NCI-H748 treated with DMSO at 0.1 percent for 48 hours (cell line): ENCODE data around the gene UBE2J1.

ENCODE experiments used
- DNase-seq: peaks from one replicate; lab custom pipeline; 2025; lab: John Stamatoyannopoulos, UW

The UBE2J1 gene

DNA sequence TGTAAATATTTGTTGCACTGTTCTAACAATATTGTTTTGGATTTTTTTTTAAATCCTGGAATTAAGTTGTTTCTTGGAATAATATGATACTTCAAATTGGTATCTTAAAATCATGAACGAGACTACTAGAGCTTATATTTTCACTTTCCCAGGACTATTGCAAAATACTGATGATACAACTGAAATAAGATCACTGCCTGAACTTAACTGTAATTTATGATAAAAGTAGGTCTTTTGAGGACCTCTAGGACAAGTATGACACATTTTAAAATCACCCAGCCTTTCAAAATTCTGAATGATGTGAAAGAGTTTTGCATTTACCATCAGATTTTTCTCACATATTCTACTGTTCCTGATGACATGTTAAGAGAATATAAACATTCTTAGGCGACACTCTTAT, 8.6 kb upstream of the UBE2J1 start:
- no peak for DNase-seq

GRCh38 chr6:89360415-89360999, 8.0 kb upstream of the UBE2J1 start:
- DNase-seq: no peak

GRCh38 chr6:89359561-89359960, 7.0 kb upstream of the UBE2J1 start:
- DNase-seq: no peak

- DNase-seq: no peak
Observed at GRCh38 chr6:89357390-89357789, 4.9 kb upstream of the UBE2J1 start.

GRCh38 chr6:89356642-89357170, 4.2 kb upstream of the UBE2J1 start:
- DNase-seq: no peak

GRCh38 chr6:89355511-89356194, 3.1 kb upstream of the UBE2J1 start:
- no peak for DNase-seq

- DNase-seq: peak; percentile 80
Observed at GRCh38 chr6:89353702-89354392, 1.3 kb upstream of the UBE2J1 start.

DNA sequence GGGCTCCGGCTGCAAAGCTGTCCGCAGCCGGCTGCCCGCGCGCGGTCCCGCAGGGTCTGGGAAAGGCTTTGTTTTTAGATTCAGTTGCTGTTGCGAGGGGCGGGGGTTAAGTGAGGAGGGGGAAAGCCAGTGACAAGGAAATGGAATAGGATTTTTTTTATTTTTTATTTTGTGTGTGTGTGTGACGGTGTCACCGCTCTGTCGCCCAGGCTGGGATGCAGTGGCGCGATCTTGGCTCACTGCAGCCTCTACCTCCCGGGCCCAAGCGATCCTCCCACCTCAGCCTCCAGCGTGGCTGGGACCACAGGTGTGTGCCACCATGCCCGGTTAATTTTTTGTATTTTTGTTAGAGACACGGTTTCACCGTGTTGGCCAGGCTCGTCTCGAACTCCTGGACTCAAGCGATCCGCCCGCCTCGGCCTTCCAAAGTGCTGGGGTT, 615 bp upstream of the UBE2J1 start:
- DNase-seq: no peak

- DNase-seq: peak; percentile 45
Observed at GRCh38 chr6:89351671-89352277, 748 bp downstream of the UBE2J1 start.

DNA sequence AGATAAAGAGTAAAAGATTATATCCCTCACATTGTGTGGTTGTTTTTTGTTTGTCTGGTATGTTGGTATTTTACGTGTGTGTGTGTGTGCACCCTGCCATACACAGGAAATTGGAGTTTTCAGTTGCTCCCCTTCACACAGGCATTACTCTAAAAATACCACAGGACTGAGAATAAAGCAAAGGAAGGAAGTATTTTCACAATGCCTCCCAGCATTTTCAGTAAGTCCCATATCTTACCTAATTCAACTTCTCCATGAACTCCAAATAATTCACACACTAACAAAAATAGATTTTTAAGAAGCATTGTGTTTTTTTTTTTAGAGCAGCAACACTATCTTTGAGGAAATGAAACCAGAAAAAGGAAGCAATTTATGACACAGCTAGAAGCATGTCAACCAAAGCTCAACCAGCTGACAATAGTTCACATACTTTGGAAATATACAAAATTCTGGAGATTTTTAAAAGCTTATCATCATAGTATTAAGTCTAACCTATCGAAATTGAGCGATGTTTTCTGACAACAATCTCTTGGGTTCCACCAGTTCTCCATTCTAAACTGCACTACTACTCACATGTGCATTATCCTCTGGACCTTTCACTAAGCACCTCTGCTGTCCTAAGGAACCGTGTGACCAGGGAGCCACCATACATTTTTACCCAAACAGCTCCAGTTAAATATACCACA, 2.1 kb downstream of the UBE2J1 start:
- DNase-seq: no peak

GRCh38 chr6:89348372-89348771, 4.2 kb downstream of the UBE2J1 start:
- no peak for DNase-seq

DNA sequence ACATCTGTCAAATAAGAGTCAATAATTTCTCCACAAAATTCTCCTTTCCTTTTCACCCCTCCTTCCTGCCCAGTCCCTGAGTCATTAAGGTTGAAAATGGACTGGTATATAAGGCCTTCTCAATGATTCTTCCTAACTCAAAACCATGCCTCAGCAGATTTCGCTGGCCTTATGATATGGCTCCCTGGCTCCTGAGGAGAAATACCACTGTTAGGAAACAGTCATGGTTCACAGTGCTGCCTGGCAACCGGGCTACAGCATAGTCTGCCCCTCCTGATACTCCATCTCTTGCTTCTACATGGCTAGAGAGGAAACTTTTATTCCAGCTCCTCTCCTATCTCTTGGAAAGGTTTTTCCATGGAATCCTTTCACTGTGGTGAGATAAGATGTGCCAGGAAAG, 4.7 kb downstream of the UBE2J1 start:
- no peak for DNase-seq

- DNase-seq: no peak
Observed at GRCh38 chr6:89346433-89346832, 6.1 kb downstream of the UBE2J1 start.

DNA sequence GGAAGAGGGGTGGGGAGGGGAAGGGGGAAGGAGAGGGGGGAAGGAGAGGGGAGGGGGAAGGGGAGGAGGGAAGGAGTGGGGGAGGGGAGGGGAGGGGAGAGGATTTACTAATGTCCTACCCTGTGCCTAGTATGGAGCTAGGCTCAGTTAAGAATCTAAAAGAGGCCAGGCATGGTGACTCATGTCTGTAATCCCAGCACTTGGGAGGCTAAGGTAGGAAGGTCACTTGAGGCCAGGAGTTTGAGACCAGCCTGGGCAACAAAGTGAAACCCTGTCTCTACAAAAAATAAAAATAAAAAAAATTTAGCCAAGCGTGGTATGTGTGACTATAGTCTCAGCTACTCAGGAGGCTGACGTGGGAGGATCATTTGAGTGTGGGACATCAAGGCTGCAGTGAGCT, 13.0 kb downstream of the UBE2J1 start:
- no peak for DNase-seq

DNA sequence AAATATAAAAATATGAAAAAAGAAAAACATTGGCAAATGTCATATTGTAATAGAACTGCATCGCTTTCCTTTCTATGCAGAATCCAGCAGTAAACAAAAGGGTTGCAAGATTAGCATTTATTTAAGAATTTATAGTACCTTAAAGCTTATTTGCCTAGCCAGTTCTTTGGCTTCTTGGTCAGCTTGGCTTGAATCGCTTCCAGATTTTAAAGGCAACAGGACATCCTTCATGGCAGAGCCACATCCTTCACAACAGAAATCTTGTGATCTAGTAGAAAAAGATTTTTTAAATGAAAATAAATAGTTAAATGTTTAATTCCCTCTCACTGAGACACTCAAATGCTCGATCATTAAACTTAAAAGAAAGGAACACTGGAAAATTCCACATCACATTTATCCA, 17.4 kb downstream of the UBE2J1 start:
- DNase-seq: no peak

DNA sequence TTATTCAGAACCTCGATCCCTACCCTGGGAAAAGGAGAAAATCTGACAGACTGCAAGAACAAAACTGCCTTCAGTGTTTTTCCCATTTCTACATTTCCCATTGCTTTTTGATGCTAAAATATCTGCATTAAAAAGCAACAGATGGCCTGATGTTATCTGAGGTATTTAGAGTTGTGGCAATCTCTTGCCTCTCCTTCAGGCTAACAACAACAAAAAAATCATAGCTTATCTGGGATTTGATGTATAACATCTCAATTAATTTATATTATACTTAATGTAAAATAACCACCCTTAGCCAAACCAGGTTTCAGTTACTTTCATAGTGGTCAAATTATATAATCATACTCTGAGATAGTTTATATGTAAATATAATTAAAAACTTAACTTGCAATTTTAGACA, 21.6 kb downstream of the UBE2J1 start:
- DNase-seq: no peak

- DNase-seq: no peak
Observed at GRCh38 chr6:89328976-89329375, 23.5 kb downstream of the UBE2J1 start.

- DNase-seq: no peak
Observed at GRCh38 chr6:89324304-89324703, 28.2 kb downstream of the UBE2J1 start.

DNA sequence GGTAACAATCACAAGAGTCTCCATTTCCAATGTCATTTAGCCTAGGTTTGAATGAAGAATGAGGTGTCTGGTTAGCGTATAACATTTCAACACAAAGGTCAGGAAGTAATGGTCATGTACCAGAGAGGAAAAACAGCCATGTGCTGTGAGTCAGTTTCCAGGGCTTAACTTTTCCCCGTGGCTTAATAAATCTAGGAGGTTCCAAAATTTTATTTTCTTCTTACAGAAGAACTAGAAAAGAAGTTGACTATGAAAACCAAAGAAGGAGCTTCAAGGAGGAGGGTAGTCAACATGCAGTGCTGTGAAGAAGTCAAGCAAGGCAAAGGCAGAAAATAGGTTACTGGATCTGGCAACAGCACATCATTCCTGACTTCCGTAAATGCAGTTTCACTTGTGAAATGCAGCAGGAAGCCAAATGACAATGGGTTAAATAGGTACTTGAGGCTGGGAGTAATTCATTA, 29.0 kb downstream of the UBE2J1 start:
- DNase-seq: no peak

DNA sequence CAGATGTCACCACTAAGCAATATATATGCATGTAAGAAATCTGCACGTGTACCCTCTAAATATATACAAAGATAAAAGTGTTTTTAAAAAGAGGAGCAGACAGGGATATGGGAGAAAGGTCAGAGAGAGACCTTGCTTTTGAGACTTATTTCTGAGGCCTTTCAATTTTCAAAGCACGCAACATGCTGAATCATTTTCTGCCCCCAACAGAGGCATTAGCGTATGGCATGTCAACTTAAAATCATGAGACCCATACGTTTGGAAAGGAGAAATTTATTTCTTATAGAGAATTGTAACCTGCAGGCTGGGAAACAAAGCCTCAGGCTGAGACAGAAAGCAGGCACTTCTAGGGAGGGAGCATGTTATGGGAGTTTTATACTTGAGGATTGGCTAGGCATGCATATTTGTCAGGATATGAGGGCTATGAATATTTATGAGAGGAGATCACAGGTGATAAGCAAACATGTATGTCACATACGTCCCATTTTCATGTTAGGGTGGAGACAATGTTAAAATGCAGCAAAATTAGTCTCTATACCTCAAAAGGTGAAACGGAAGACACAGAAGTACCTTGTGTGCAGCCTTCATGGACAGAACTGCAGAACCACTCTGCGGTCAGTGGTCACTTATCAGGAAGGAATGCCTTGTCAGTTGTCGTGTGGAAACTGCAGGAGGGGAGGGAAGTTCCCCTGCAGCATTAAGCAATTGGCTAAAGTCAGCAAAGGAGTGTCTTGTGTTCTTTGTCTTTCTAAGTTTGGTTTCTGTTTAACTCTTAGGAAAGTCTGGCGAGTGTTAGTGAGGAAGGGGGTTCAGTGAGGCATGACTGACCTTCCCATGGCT, 31.2 kb downstream of the UBE2J1 start:
- no peak for DNase-seq

GRCh38 chr6:89320012-89320559, 32.4 kb downstream of the UBE2J1 start:
- DNase-seq: no peak
